Stimulated activated CD8-positive, alpha-beta memory T cell treated with anti-CD3 and anti-CD28 coated beads, Interleukin-4, amount 100 ng/mL, for 1 hour (primary cell): Measurements from ENCODE around the gene DCP2.
"Not testable (repeated sequence)": the region's sequence is repeated elsewhere in the genome, so short reads cannot be mapped to it uniquely, and the experiment has no call there.

Experiments used
- DNase-seq, 2 donors: peaks; one replicate each; pipeline ENCODE4 v3.0.0-alpha.2; 2020; ENCODE audit warnings: low read depth in 2 of 2, low spot score in 1 of 2

The DCP2 gene

GRCh38 chr5:112976432-112977309 lies at the start of gene DCP2:
Gene DCP2 (plus strand): TSS chr5:112976798. CDS start chr5:112976934, 136 bp downstream.
- peak; percentile 77 to 90 for DNase-seq

GRCh38 chr5:112929336-112930081 lies 47.1 kb upstream of the DCP2 start:
- no peak for DNase-seq

- no peak for DNase-seq
Observed at GRCh38 chr5:112930082-112930344, 46.6 kb upstream of the DCP2 start.

GRCh38 chr5:112931473-112931872 lies 45.1 kb upstream of the DCP2 start:
- DNase-seq: no peak

GRCh38 chr5:112933105-112933504 lies 43.5 kb upstream of the DCP2 start:
- no peak for DNase-seq

GRCh38 chr5:112933651-112934365 lies 42.8 kb upstream of the DCP2 start:
- no peak for DNase-seq

- DNase-seq: no peak
Observed at GRCh38 chr5:112934366-112934663, 42.3 kb upstream of the DCP2 start.

GRCh38 chr5:112935675-112936074 lies 40.9 kb upstream of the DCP2 start:
- DNase-seq: no peak

GRCh38 chr5:112938286-112938685 lies 38.3 kb upstream of the DCP2 start:
- DNase-seq: no peak

GRCh38 chr5:112940670-112941069 lies 35.9 kb upstream of the DCP2 start:
- DNase-seq: no peak

GRCh38 chr5:112948458-112948857 lies 28.1 kb upstream of the DCP2 start:
- no peak for DNase-seq

- no peak for DNase-seq
Observed at GRCh38 chr5:112951124-112951702, 25.4 kb upstream of the DCP2 start.

GRCh38 chr5:112956606-112957005 lies 20.0 kb upstream of the DCP2 start:
- no peak for DNase-seq

GRCh38 chr5:112957036-112957808 lies 19.4 kb upstream of the DCP2 start:
- no peak for DNase-seq

- DNase-seq: no peak
Observed at GRCh38 chr5:112958093-112959088, 18.2 kb upstream of the DCP2 start.

- not testable (repeated sequence) for DNase-seq
Observed at GRCh38 chr5:112959872-112960271, 16.7 kb upstream of the DCP2 start.

- no peak for DNase-seq
Observed at GRCh38 chr5:112960315-112960714, 16.3 kb upstream of the DCP2 start.

GRCh38 chr5:112960863-112961504 lies 15.6 kb upstream of the DCP2 start:
- no peak for DNase-seq

GRCh38 chr5:112963374-112963733 lies 13.2 kb upstream of the DCP2 start:
- DNase-seq: not testable (repeated sequence)
